C1 segment of cervical spinal cord (tissue), 14 donors: ENCODE measurements around the gene PROB1.
"Not testable (repeated sequence)": the region's sequence is repeated elsewhere in the genome, so short reads cannot be mapped to it uniquely, and the experiment has no call there.

Experiments
- DNase-seq, 14 donors: peaks; one replicate each; lab custom pipeline; 2025; lab: John Stamatoyannopoulos, UW

PROB1 gene

DNA sequence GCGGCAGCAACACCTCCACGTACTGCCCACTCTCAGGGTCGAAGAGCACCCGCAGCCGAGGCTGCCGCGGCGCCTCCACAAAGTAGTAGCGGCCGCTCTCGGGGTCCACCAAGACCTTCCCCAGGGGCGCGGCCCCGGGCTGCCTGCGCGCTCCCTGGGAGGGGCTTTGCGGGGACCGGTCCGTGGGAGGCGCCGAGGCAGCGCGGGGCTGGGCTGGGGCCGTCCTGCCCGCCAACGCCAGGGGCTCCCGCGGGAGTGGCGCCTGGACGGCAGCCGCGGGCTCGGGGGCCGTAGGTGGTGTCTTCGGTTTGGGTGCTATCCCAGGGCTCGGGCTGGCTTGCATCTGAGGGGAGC, 2.6 kb downstream of the PROB1 start:
- DNase-seq: no peak

DNA sequence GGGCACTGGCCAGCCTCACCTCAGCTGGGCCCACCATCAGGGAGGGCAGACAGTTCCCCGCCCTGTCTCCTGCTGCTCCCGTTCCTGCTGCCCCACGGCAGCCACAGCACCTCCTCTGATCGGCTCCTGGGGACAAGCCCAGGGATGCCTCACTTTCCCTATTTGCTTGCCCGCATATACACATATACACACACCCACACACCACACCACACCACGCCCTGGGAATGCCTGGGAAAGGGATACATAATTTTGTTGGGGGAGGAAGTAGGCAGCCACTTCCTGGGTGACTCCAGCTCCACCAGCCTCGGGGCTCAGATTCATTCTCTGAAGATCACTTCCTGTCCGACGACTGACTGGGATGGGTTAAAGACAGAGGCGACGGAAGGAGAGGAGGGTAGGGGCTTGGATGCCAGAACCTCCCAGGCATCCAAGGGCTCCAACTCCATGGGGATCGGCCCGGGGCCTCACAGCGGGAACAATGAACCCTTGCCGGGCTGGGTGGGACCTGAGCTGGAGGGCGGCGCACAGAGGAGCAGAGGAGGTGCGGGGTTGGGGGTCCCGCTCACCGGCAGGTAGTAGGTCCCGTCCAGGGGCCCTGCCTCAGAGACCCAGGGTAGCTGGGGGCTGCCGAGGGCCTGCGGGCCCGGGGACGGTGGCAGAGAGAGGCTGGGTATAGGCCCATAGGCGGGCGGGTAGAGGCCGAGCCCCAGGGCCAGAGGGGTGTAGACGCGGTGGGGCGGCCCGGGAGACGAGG, 3.2 kb downstream of the PROB1 start:
- DNase-seq: no peak

- DNase-seq: no peak
Observed at GRCh38 chr5:139390639-139391569, 4.0 kb downstream of the PROB1 start.

- DNase-seq: no peak
Observed at GRCh38 chr5:139389701-139390638, 4.9 kb downstream of the PROB1 start, which contains the start of gene MZB1. TSS of gene MZB1 (minus strand) at chr5:139389913. CDS start at chr5:139389856, 57 bp downstream.

GRCh38 chr5:139388198-139388821, 6.6 kb downstream of the PROB1 start:
- no peak for DNase-seq

DNA sequence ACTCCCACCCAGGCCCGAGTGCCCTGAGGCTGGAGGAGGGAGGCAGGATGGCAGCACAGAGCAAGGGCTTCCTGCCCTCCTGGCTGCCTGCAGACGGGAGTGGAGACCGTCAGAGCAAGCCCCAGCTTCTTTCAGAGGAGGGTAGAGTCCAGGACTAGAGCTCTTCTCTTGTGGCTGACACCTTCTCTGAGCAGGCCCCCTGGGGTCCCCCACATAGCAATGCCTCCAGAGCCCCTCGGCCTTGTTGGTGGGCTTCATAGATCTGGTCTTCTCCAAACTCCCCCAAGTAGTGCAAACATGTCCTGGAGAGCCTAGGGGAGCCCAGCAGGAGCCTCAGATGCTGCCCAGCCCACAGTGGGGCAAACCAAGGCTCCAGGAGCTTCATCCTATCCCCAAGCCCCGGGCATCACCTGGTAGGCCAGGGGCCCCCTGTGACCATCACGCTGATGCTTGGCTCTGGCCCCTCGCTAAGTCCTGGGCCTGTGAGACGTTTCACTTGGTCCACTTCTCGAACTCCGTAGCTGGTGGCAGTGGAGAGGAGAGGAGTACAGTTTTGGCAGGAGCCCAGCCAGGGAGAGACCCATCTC, 7.2 kb downstream of the PROB1 start:
- DNase-seq: no peak

- not testable (repeated sequence) for DNase-seq
Observed at GRCh38 chr5:139386956-139387355, 7.9 kb downstream of the PROB1 start.

- no peak for DNase-seq
Observed at GRCh38 chr5:139386050-139386438, 8.9 kb downstream of the PROB1 start.

GRCh38 chr5:139385061-139386049, 9.5 kb downstream of the PROB1 start:
- no peak for DNase-seq

DNA sequence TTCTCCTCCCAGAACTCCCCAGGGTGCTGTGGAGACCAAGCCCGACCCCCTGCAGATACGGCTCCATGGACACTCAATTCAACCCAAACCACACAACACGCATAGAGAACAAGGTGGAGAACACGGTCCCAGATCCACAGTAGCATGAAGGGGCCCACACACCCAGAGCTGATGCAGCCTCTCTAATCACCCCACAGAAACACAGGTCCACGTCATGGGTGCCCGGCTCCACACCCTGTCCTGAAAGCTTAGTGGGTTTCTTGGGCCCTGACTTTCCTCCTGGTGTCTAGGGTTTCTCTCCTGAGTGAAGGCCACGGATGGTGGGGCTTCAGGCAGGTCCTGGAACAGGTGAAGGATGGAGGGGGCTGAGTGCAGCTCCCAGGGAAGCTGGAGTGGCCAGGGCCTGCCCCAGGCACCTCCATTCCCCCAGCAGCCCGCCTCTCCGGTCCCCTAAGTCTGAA, 10.3 kb downstream of the PROB1 start:
- DNase-seq: no peak

DNA sequence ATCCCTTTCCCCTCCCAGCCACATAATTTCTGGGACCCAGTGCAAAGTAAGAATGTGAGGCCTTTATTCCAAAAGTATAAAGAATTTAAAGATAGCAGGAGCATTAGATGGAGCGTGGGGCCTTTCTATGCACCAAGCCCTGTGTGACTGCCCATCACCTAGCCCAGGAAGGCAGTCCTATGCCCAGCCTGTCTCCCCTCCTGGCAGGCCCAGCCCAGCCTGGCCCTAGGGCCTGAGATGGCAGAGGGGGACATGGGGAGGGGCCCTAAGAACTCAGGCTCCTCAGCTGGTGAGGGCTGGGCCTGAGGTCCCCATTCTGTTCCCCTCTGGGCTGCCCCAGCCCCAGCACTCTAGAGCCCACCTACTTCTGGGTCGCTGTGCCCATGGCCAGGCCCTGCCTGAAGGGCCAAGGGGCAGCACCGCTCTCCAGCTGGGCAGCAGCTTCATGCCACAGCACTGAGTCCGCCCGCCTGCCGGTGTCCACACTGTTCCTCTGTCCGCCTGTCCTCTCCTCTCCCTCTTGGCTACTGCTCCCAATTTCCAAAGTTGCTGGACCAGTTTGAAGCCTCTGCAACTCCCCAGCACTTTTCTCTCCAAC, 10.8 kb downstream of the PROB1 start:
- no peak for DNase-seq

DNA sequence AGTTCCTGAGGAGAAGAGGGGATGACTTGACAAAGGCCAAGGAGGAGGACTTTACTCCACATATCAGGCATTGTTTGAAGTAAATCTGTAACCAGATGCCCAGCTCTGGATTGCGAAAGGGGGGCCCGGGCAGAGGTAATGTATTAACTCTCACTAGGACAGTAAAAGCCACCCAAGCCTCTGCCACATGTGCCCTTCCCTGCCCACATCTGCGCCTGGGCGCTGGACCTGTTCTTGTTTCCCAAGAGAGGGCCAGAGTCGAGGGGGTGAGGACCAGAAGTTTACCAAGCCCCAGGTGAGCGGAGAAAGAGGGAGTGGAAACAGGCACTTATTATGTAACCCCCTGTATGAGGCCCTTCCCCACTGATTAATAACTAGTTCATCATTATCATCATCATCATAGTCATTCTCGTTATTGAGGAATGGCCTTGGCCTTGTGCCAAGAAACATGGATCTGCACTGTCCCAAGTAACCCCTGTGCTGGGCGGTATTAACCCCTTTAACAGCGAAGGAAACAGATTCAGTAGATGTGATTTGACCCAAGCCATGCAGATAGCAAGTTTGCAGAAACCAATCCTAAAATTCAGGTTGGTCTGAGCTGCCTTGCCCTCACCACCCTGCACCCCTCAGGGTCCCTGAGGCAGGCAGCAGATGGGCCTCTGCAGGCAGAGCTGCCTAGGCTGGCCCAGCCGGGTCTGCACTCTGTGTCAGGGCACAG, 11.5 kb downstream of the PROB1 start, which contains the start of gene SLC23A1:
TSS of gene SLC23A1 (minus strand) at position 23 of the 718 bp plus-strand sequence. CDS start 44 bp downstream, outside the sequence.
- DNase-seq: no peak

DNA sequence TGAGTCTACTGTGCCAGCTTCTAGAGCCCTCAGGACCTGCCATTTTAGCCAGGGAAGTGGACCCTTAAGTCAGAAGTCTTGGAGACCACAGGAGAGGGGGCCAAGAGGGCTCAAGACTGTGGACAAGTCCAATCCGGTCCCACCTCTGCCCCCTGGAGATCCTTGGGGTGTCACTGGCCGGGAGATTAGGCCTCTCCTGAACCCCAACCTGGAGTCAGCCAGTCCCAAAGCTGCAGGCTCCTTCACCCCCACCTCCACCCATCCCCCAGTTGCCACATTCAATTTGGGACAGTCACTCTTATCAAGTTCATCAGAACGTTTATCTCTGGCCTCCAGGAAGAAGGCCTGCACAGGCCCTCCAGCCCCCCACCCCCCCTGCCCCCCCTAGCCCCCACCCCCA, 12.1 kb downstream of the PROB1 start:
- no peak for DNase-seq

GRCh38 chr5:139381837-139382761, 12.8 kb downstream of the PROB1 start:
- DNase-seq: no peak

GRCh38 chr5:139379626-139380449, 15.1 kb downstream of the PROB1 start:
- no peak for DNase-seq

DNA sequence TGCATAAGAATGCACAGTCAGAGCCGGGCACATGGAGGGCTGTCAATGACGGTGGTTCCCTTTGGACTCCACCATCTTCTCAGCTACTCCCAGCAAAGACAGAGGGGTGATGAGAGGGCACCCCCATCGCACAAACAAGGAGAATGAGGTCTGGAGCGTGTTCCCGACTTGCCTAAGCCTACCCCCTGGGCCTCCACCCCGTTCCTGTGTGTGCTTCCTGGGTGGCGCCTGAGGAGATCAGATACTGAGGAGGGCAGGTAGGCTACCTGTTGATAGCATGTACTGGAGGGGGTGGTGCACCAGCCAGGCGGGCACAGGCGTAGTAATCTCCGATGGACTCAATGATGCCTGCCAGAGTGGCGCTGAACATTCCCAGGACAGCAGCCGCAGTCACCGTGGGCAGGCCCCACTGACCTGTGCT, 16.0 kb downstream of the PROB1 start:
- no peak for DNase-seq
